ENCODE measurements around the gene ABCD1. TPM values are rescaled to one million over a fixed set of nuclear protein-coding genes. Genes with fewer than 3 reads are reported as not detected.

Gene ABCD1
- total RNA-seq, 1 donor from 2014 or later, result 12.0 TPM

DNA sequence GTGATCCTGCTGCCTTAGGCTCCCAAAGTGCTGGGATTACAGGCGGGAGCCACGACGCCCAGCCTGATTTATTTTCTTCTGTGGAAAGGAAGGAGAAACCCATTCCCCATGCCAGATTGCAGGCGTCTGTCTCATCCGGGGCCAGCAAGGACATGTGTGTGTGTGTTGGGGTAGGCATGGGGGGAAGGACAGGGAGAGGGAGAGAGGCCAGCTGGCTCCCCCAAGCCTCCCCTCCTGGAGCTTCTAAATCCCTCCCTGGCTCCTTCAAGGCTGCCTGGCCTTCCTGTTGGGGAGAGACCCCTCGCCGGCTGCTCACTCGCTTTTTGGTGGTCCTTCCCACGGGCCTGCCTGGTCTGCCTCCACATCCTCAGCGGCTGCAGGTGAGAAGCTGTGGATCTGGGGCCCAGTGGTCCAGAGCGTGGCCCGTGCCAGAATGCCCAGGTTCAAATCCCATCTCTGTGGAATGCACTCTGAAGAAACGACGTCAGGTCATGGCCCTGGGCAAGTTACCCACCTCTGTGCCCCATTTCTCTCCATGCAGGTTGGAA is 38.0 kb downstream of the ABCD1 start:
- DNase-seq, result no peak

DNA sequence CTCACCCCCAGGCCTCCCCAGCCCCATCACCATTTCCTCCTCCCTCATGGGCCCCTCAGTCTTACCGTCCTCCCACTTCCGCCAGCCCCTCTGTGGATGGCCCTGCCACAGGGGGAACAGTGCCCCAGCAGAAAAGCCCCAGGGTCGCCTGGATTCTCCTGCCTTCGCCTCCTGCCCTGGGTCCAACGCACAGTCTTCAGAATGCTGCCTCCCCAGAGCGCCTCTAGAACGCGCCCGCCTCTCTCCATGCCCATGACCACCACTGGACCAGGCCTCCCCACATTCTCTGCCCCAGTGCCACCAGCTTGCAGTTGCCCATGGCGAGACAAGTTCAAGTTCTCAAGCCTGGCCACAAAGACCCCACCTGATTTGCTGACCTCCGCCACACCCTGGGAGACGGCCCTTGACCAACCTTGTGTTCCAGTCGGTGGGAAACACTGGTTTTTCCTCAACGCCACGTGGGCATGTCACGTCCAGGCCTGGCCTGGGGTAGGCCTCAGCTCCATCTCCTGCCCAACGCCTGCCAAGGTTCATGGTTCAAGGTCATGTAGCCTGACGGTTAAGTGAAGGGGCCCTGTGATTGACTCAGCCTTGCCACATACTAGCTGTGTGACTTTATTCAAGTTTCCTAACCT is 38.8 kb downstream of the ABCD1 start:
- DNase-seq, result no peak

DNA sequence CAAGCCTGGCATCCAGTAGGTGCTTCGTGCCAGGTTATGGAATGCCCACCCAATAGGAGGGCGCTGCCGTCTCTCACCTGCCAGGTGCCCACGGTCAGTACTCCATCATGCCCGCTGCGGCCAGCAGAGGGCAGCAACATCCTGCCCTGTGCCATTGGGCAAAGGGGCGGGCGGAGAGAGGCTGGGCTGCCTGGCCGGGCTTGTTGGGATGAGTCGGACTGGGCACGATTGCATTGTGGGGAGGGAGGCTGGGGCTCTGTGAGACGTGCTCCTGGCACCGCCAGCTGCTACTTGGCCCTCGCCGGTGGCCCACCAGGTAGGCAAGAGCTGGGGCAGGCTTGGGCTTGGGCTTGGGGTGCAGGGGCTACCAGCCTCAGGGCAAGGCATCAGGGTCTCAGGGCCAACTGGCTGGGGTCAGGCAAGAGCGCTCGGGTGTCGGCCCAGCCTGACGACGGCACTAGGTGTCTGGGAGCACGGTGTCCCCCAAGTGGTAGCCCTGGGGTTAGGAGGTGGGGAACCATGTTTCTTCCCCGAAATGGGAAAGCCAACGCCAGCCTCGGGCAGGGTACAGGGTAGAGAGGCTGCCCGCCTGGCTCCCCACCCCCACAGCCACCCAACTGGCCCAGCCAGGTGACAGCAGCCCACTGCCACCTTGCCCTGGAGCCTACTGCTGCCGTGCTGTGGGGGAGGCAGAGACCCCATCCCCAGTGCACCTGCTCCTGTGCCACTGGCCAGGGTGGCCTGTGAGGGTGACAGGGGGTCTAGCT is 39.5 kb downstream of the ABCD1 start, which contains the start of gene PLXNB3:
Gene PLXNB3, plus strand, starts transcription at position 261 of the 767 bp plus-strand sequence. CDS start 1,287 bp downstream, outside the sequence.
- peak; percentile 76 for DNase-seq

DNA sequence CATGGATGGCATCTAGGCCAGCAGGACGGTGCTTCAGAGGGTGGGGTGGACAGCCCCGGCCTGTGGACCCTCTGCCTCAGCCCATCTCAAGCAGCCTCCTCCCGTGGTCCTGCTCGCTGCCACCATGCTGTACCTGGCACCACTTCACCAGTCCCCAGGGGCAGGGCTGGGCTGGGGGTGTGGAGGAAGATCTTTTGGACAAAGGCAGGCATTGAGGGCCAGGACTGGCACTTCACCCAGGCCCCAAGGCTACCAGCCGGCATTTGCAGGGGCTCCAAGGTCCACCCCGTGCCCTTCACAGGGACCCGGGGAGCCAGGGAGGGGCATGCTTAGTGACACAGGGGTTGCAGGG is 40.1 kb downstream of the ABCD1 start:
- no peak for DNase-seq

DNA sequence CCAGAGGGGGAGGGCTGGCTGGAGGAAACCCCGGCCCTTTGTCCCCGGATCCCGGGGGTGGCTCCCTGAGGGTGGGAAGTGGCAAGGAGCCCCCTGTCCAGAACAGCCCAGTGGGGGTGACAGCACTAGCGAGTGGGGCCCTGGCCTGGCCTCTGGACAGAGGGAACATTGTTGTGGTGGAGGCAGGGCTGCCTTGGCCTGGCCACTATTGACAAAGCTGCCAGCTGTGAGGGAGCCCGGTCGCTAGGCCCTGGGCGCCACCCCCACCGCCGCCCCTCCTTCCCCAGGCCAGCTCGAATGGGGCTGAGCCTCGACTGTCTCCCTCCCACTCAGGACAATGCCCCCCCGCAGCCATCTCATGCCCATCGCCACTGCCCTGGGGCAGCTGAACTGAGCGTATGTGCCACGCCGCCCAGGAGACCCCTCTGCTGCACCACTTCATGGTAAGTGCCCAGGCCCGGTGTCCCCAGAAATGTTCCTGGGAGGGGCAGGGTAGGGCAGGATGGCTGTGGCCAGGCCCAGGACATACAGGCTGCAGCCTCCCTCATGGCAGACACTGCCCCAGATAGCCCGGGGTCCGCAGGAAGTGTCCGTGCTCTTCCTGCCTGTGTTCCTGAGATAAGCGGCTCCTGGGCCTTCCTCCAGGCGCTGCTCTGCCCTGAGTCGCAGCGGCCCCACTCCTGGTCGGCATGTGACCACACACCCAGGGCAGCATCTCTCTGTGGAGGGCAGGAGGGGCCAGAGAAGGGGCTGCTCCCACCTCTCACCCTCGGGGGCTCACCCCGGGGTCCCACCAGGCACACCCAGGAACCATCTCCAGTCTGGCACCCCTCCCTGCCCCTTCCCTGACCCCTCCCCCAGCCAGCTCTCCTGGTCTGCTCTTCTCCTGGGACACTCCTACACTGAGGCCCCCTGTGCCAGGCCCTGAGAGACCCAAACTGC is 40.8 kb downstream of the ABCD1 start:
- peak; percentile 22 for DNase-seq

DNA sequence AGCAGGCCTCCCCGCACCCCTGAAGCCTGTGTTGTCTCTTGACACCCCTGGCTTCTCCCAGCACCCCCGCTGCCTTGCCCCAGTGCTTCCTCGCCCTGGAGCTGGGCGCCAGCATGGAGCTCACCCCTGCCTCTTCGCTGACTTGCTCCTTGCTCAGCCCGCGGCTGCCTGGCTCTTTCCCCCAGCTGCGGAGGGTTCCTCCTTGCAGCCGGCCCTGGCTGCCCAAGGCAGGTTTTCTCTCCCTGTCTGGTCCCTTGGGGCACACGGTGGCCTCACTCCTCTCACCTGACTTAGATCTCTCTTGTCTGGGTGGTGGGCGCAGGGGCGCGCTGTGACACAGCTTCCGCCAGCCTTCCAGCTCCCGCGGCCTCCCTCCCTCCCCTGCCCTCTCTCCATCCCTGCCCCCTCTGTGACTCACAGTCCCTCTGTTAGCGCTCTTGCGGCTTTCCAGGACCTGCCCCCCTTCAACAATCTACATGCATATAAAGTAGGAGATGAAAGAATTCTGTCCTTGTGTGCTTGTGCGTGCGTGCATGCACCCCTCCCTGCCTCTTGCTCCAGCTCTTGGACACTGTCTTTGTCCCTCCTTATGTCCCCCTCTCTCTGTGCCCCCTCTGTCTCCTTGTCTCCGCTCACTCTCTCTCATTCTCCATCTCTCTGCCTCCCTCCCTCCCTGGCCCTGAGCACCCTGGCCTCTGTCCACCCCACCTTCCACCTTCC is 41.6 kb downstream of the ABCD1 start:
- peak; percentile 30 for DNase-seq

DNA sequence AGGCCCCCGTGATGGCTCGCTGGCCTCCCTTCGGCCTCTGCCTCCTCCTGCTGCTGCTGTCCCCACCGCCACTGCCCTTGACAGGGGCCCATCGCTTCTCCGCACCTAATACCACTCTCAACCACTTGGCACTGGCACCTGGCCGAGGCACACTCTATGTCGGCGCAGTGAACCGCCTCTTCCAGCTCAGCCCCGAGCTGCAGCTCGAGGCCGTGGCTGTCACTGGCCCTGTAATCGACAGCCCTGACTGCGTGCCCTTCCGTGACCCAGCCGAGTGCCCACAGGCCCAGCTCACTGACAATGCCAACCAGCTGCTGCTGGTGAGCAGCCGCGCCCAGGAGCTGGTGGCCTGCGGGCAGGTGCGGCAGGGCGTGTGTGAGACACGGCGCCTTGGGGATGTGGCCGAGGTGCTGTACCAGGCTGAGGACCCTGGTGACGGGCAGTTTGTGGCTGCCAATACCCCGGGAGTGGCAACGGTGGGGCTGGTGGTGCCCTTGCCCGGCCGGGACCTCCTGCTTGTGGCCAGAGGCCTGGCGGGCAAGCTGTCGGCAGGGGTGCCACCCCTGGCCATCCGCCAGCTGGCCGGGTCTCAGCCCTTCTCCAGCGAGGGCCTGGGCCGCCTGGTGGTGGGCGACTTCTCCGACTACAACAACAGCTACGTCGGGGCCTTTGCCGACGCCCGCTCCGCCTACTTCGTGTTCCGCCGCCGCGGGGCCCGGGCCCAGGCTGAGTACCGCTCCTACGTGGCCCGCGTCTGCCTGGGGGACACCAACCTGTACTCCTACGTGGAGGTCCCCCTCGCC is 42.4 kb downstream of the ABCD1 start:
- DNase-seq, result no peak

DNA sequence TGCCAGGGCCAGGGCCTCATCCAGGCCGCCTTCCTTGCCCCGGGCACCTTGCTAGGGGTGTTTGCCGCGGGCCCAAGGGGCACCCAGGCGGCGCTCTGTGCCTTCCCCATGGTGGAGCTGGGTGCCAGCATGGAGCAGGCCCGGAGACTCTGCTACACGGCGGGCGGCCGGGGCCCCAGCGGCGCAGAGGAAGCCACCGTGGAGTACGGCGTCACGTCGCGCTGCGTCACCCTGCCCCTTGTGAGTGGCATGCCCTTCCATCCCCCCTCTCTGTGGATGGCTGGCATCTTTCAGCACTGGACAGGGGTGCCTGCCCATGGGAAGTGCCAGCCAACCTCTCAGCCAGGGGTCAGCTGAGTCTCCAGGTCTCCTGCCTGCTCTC is 43.0 kb downstream of the ABCD1 start:
- no peak for DNase-seq

DNA sequence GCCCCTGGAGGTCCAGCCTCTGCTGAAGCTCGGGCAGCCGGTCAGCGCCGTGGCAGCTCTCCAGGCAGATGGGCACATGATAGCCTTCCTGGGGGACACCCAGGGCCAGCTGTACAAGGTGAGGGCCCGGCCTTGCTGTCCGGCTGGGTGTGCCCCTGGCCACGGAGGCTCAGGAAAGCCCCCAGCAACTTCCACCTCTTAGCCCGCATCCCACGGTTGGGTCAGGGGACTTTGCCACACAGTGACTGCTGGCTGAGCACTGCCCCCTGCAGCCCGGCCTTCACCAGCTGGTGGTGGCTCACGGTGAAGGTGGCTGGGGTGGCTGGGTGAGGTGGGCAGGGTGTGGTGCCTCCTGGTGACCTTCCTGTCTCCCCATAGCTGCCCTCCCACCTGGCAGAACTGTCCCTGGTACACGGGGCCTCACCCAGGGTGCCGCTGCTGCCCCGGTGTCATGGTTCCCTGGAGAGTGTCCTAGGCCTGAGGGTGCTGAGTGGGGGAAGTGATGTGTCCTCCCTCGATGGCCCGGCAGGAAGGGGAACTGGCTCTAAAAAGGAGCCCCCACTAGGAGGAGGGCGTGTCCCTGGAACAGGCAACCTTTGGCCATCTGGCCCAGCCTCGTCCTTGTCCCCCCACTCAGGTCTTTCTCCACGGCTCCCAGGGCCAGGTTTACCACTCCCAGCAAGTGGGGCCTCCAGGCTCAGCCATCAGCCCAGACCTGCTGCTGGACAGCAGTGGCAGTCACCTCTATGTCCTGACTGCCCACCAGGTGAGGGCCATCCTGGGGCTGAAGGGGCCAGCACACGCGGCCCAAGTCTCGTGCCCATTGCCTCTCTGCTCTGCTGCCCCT is 43.9 kb downstream of the ABCD1 start:
- DNase-seq, result no peak

DNA sequence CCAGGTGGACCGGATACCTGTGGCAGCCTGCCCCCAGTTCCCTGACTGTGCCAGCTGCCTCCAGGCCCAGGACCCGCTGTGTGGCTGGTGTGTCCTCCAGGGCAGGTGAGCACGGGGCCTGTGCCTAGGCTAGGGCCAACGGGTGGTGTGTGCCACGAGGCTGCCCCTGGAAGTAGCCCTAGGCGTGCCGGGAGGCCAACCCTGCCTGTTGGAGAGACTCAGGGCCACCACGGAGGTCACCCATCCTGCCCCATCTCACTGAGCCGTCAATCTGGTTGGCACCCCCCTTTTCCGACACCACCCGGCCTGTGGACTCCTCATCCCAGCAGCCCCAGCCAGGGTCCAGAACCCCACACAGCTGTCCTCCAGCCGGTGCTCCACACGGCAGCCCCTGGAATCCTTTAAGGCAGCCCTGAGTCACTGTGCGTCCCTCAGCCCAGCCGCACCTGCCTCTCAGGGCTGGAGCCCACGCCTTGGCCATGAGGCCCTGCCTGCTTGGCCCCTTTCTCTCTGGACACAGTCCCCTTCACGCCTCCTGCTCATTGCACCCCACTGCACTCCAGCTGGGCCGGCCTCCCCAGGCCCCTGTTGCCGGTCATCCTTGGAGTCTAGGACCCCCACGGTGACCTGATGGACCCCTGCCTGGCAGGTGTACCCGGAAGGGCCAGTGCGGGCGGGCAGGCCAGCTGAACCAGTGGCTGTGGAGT is 44.7 kb downstream of the ABCD1 start:
- no peak for DNase-seq

DNA sequence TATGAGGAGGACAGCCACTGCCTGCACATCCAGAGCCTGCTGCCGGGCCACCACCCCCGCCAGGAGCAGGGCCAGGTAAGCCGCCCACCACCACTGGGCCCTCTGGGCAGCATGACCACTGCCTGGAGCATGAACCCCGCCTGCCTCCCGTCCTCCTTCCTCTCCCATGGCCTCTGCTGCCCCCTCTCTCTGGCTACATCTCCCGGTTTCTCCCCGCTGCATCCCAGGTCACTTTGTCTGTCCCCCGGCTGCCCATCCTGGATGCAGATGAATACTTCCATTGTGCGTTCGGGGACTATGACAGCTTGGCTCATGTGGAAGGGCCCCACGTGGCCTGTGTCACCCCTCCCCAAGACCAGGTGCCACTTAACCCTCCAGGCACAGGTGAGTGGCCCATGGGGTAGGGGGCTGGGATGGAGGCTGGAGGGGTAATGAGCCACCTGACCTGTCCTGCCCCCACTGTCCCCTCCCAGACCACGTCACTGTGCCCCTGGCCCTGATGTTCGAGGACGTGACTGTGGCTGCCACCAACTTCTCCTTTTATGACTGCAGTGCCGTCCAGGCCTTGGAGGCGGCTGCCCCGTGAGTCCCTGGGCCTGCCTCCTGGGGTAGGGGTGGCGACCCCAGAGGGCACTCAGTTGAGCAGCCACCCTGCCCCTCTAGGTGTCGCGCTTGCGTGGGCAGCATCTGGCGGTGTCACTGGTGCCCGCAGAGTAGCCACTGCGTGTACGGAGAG is 45.4 kb downstream of the ABCD1 start:
- no peak for DNase-seq

DNA sequence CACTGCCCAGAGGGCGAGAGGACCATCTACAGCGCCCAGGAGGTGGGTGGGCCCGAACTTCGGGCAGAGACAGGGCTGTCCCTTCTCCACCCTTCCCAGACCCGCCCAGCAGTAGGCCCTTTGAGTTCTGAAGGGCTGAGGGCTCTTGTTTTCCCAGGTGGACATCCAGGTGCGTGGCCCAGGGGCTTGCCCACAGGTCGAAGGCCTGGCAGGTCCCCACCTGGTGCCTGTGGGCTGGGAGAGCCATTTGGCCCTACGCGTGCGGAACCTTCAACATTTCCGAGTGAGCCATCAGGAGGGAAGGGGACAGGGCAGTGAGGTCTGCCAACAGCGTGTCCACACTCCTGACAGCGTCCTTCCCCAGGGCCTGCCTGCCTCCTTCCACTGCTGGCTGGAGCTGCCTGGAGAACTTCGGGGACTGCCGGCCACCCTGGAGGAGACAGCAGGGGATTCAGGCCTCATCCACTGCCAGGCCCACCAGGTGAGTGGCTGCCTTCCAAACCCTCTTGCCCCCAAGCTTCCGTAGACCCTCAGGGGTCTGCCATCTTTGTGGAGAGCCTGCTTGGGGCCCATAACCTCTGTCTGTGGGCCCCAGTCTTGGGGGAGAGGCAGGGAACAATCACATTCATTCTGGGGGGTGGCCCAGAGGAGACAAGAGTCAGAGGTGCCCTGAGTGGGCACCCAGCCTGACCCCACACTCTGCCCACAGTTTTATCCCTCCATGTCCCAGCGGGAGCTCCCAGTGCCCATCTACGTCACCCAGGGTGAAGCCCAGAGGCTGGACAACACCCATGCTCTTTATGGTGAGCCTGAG is 46.2 kb downstream of the ABCD1 start:
- DNase-seq, result no peak

DNA sequence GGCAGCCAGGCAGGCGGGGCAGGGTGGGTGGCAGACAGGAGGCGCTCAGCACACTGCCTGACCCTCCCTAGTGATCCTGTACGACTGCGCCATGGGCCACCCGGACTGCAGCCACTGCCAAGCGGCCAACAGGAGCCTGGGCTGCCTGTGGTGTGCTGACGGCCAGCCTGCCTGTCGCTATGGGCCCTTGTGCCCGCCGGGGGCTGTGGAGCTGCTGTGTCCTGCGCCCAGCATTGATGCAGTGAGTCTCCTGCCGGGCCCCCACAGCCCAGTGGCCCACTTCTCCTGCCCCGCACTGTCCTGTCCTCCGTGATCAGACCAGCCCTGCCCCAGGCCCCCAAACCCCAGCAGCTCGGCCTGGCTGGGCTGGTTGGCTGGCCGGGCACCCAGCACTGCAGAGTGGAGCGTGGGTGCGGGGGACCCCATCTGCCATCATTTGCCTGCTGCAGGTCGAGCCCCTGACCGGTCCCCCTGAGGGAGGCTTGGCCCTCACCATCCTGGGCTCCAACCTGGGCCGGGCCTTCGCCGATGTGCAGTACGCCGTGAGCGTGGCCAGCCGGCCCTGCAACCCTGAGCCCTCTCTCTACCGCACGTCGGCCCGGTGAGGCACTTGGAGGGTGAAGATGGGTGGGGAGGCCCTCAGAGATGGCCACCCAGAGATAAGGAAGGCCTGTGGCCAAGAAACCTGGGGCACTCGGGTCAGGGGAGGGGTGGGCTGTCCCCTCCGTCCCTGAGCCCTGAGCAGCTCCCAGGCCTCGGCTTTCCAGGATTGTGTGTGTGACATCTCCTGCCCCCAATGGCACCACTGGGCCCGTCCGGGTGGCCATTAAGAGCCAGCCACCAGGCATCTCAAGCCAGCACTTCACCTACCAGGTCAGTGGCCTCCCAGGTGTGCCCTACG is 47.0 kb downstream of the ABCD1 start:
- DNase-seq, result no peak

DNA sequence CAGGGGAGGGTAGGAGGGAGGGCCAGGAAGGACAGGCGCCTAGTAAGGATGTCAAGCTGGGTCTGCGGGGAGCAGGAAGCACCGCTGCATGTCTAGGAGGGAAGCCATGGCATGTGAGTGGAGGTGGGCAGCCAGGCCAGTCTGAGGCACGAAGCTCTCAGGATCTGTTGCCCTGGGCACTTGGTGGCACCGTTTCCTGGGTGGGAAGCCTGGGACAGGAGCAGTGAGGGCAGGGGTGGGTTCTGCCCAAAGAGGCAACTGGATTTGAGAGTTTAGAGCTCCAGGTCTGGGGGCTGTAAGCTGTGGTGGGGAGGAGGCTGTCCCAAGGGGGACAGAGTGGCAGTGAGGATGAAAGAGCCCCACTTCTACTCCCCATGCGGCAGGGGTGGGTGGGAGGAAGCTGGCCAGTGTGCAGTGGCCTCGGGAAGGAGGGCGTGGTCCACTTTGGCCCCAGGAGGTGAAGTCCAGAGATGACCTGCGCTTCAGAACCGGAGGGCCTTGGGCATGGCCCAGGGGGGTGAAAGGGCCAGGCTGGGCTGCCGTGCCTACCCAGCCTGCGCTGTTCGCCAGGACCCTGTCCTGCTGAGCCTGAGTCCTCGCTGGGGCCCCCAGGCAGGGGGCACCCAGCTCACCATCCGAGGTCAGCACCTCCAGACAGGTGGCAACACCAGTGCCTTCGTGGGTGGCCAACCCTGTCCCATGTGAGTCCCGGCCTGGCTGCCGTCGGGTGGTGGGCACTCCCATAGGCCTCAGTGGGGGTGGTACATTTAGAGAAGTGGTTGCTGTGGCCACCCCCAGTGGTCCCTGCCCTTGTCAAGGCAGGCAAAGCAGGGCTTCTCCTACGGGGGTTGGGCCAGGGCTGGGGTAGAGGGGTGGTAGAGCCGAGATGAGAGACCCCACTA is 47.9 kb downstream of the ABCD1 start:
- DNase-seq, result no peak

DNA sequence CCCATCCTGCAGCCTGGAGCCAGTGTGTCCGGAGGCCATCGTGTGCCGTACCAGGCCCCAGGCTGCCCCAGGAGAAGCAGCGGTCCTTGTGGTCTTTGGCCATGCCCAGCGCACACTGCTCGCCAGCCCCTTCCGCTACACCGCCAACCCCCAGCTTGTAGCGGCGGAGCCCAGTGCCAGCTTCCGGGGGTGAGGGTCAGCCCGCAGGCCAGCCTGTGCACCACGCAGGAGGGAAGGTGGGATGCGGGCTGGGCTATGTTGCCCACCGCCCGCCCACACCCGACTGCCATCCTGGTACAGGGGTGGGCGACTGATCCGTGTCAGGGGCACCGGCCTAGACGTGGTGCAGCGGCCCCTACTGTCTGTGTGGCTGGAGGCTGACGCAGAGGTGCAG is 48.6 kb downstream of the ABCD1 start:
- DNase-seq, result no peak
